Measurements from ENCODE around the gene USP3.

Gene USP3

GRCh38 chr15:63595688-63596087, 91.3 kb downstream of the USP3 start:
- FAIRE-seq: no peak

GRCh38 chr15:63596676-63597037, 92.3 kb downstream of the USP3 start:
- FAIRE-seq: no peak

GRCh38 chr15:63597038-63597790, 92.8 kb downstream of the USP3 start, which contains the start of gene FBXL22:
TSS of gene FBXL22 (plus strand) at chr15:63597387. CDS start at chr15:63597393, 6 bp downstream.
- FAIRE-seq: no peak

GRCh38 chr15:63597821-63598220, 93.4 kb downstream of the USP3 start:
- FAIRE-seq: no peak

- no peak for FAIRE-seq
Observed at GRCh38 chr15:63598473-63599400, 94.3 kb downstream of the USP3 start.

GRCh38 chr15:63599401-63600000, 95.1 kb downstream of the USP3 start:
- FAIRE-seq: no peak

- no peak for FAIRE-seq
Observed at GRCh38 chr15:63600001-63600615, 95.7 kb downstream of the USP3 start.

- no peak for FAIRE-seq
Observed at GRCh38 chr15:63600616-63601025, 96.2 kb downstream of the USP3 start.

- no peak for FAIRE-seq
Observed at GRCh38 chr15:63601026-63601703, 96.8 kb downstream of the USP3 start.

GRCh38 chr15:63601704-63602185, 97.4 kb downstream of the USP3 start:
- no peak for FAIRE-seq

GRCh38 chr15:63602595-63602994, 98.2 kb downstream of the USP3 start:
- FAIRE-seq: no peak

- FAIRE-seq: no peak
Observed at GRCh38 chr15:63603516-63603915, 99.1 kb downstream of the USP3 start.

GRCh38 chr15:63604281-63604680, 99.9 kb downstream of the USP3 start:
- no peak for FAIRE-seq

GRCh38 chr15:63605036-63605435, 100.6 kb downstream of the USP3 start:
- FAIRE-seq: no peak

GRCh38 chr15:63605816-63606215, 101.4 kb downstream of the USP3 start:
- FAIRE-seq: no peak

GRCh38 chr15:63606308-63606707, 101.9 kb downstream of the USP3 start:
- FAIRE-seq: no peak

- no peak for FAIRE-seq
Observed at GRCh38 chr15:63608989-63609388, 104.6 kb downstream of the USP3 start.

- FAIRE-seq: no peak
Observed at GRCh38 chr15:63609448-63609847, 105.1 kb downstream of the USP3 start.

- FAIRE-seq: peak; percentile 76
Observed at GRCh38 chr15:63610209-63610841, 105.9 kb downstream of the USP3 start.

GRCh38 chr15:63611177-63611576, 106.8 kb downstream of the USP3 start:
- no peak for FAIRE-seq

- no peak for FAIRE-seq
Observed at GRCh38 chr15:63612300-63612699, 107.9 kb downstream of the USP3 start.

- no peak for FAIRE-seq
Observed at GRCh38 chr15:63615935-63616334, 111.5 kb downstream of the USP3 start.
